ENCODE measurements around the gene ASB2.

Gene ASB2

GRCh38 chr14:93976477-93977057 lies at the start of gene ASB2:
ASB2 (minus strand) TSS chr14:93976570; CDS start chr14:93964539, 12,031 bp downstream.
- DNase-seq, result no peak

GRCh38 chr14:94025720-94026119 lies 49.4 kb upstream of the ASB2 start:
- no peak for DNase-seq

GRCh38 chr14:94024549-94024948 lies 48.2 kb upstream of the ASB2 start:
- no peak for DNase-seq

- no peak for DNase-seq
Measured at GRCh38 chr14:94022532-94023411, 46.4 kb upstream of the ASB2 start.

- no peak for DNase-seq
Measured at GRCh38 chr14:94021416-94022157, 45.2 kb upstream of the ASB2 start.

GRCh38 chr14:94021001-94021400 lies 44.6 kb upstream of the ASB2 start:
- DNase-seq, result no peak

GRCh38 chr14:94020267-94020666 lies 43.9 kb upstream of the ASB2 start:
- no peak for DNase-seq

- no peak for DNase-seq
Measured at GRCh38 chr14:94019329-94019728, 43.0 kb upstream of the ASB2 start.

- DNase-seq, result no peak
Measured at GRCh38 chr14:94018308-94018707, 41.9 kb upstream of the ASB2 start.

GRCh38 chr14:94016446-94016976 lies 40.1 kb upstream of the ASB2 start:
- no peak for DNase-seq

- no peak for DNase-seq
Measured at GRCh38 chr14:94015223-94015622, 38.9 kb upstream of the ASB2 start.

- DNase-seq, result no peak
Measured at GRCh38 chr14:94014382-94014781, 38.0 kb upstream of the ASB2 start.

- no peak for DNase-seq
Measured at GRCh38 chr14:94011795-94012194, 35.4 kb upstream of the ASB2 start.

- DNase-seq, result no peak
Measured at GRCh38 chr14:94010625-94011024, 34.3 kb upstream of the ASB2 start.

GRCh38 chr14:94009767-94010166 lies 33.4 kb upstream of the ASB2 start:
- no peak for DNase-seq

- no peak for DNase-seq
Measured at GRCh38 chr14:94008234-94008633, 31.9 kb upstream of the ASB2 start.

- DNase-seq, result peak; percentile 30
Measured at GRCh38 chr14:94005324-94006073, 29.1 kb upstream of the ASB2 start.

GRCh38 chr14:94004015-94004414 lies 27.6 kb upstream of the ASB2 start:
- DNase-seq, result no peak

GRCh38 chr14:94003397-94003796 lies 27.0 kb upstream of the ASB2 start:
- no peak for DNase-seq

- DNase-seq, result peak; percentile 72
Measured at GRCh38 chr14:94001501-94002396, 25.4 kb upstream of the ASB2 start.

GRCh38 chr14:94001016-94001415 lies 24.6 kb upstream of the ASB2 start:
- DNase-seq, result no peak

- DNase-seq, result no peak
Measured at GRCh38 chr14:94000267-94000666, 23.9 kb upstream of the ASB2 start.
